HG03520 (cell line): Measurements from ENCODE around the gene RDH13.
"Not testable (repeated sequence)": the region's sequence is repeated elsewhere in the genome, so short reads cannot be mapped to it uniquely, and the experiment has no call there.

Experiments used
- ATAC-seq: cut with Tn5 transposase; IDR thresholded peaks from one replicate; pipeline ENCODE4 v1.9.1; 2021; ENCODE audit warnings: mild to moderate bottlenecking, moderate library complexity; ENCODE audit not compliant: unreplicated experiment

RDH13 gene

GRCh38 chr19:55018633-55019032 lies 44.3 kb downstream of the RDH13 start:
- ATAC-seq = no peak

- no peak for ATAC-seq
Observed at GRCh38 chr19:55018216-55018615, 44.7 kb downstream of the RDH13 start.

- no peak for ATAC-seq
Observed at GRCh38 chr19:55016017-55016416, 46.9 kb downstream of the RDH13 start.

GRCh38 chr19:55015126-55015525 lies 47.8 kb downstream of the RDH13 start:
- no peak for ATAC-seq

GRCh38 chr19:55014714-55015113 lies 48.2 kb downstream of the RDH13 start:
- no peak for ATAC-seq

DNA sequence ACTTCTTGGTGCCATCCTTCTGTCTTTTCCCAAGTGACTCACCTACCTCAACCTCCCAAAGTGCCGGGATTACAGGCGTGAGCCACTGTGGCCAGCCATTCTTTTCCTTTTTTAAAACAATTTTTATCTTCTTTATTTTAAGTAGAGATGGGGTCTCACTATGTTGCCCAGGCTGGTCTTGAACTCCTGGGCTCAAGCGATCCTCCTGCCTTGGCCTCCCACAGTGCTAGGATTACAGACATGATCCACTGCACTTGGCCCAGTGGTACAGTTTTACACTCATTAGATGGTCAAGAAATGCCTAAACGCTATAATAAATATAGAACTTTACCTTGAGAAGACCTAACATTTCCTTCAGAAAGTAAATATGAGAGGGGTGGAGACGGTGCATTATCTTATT lies 49.4 kb downstream of the RDH13 start:
- no peak for ATAC-seq

- ATAC-seq = no peak
Observed at GRCh38 chr19:55012306-55012705, 50.6 kb downstream of the RDH13 start.

DNA sequence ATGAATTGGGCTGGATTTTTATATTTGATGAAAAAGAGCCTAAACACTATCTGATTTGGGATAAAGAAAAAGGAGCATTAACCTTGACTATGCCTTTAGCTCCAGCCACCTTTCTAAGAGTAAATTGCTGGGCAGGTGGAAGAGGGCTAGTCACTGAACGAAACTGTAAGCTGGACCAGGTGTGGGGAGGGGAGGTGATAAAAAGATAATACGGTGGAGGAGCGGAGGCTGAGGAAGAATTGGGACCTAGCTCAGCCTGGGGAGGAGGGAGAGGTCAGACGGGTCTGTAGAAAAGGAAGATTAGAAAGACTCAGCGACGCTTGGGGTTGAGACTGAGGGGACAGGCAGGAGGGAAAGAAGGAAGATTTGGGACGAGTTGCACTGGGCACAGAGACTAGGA lies 52.4 kb downstream of the RDH13 start:
- ATAC-seq = not testable (repeated sequence)

DNA sequence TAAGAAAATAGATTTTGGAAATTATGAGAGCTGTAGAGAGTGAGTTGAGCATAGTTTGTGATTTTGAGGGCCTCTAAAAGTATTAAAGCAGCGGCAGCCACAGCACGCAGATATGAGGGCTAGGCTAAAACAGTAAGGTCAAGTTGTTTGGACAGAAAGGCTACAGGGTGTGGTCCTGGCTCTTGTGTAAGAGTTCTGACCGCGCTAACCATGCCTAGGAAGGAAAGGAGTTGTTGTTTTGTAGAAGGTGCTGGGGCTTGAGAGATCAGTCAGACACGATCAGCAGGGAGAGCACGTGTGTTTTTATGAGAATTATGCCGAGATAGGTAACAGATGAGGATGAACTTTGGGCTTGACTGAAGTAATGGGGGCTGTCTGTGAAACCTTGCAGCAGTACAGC lies 54.2 kb downstream of the RDH13 start:
- ATAC-seq = not testable (repeated sequence)

GRCh38 chr19:55008189-55008588 lies 54.8 kb downstream of the RDH13 start:
- ATAC-seq = not testable (repeated sequence)

- ATAC-seq = not testable (repeated sequence)
Observed at GRCh38 chr19:55007537-55007936, 55.4 kb downstream of the RDH13 start.

GRCh38 chr19:55006795-55007194 lies 56.2 kb downstream of the RDH13 start:
- not testable (repeated sequence) for ATAC-seq

- ATAC-seq = peak; percentile 63
Observed at GRCh38 chr19:55005684-55006488, 57.1 kb downstream of the RDH13 start.

DNA sequence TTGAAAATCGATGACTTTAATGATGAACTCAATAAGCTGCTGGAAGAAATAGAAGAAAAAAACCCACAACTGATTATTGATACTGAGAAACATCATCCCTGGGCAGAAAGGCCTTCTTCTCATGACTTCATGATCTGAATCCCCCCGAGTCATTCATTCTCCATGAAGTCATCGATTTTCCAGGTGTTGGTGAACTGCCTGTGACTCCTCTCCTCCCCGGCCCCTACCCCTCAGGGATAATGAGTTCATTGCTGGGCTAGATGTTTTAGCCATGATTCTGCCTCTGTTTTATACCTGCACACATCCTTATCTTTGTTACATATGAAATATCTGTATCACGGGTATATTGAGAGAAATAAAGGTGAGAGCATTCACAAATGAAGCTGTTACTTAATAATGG lies 62.2 kb downstream of the RDH13 start:
- ATAC-seq = no peak

GRCh38 chr19:54998751-54999239 lies 64.2 kb downstream of the RDH13 start:
- ATAC-seq = not testable (repeated sequence)

DNA sequence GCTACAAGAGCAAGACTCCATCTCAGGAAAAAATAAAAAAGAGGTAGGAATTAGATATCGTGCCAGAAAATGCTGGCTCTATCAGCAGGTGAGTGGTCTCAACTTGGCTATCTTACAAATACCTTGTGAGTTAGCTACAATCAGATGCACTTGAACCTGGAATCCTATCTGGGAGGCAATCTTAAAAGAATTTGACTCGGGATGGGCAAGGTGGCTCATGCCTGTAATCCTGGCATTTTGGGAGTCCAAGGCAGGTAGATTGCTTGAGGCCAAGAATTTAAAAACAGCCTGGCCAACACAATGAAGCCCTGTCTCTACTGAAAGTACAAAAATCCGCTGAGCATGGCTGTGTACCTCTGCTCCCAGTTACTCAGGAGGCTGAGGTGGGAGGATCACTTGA lies 67.4 kb downstream of the RDH13 start:
- ATAC-seq = no peak
